ENCODE results near the gene TGFA.

TGFA gene

DNA sequence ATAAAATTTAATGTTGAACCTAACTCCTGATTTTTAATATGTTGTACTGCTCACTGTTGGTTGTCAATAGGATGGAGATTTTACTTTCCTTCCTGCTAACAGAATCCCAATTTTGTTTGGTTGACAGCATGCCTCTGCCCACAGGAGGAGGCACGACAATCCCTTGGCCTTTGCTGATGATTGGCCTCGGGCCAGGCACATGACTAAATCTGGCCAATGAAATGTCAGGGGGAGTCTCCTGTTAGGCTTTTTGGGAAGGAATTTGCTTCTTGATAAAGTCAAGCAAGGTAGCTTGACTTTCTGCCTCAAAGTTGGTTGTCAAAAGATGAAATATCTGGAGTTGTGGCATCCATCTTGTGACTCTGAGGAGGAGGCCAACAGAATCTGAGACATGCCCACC, 6.8 kb upstream of the TGFA start:
- Histone ChIP-seq H3K27ac (ENCODE audit: low read depth, low read length, poor library complexity, severe bottlenecking) (no peak overlapping the region), H4K20me1 (ENCODE audit: insufficient read depth, low read length) (no peaks in the 10 kb centered on the region), H3K4me2 (ENCODE audit: low read length) (no peak overlapping the region), H3K9ac (ENCODE audit: low read length) (no peak overlapping the region), H3F3A (ENCODE audit: insufficient read depth, low read length) (no peaks in the 10 kb centered on the region), H3K4me1 (ENCODE audit: insufficient read depth, low read length, severe bottlenecking) (no peaks in the 10 kb centered on the region), H3K79me2 (ENCODE audit: insufficient read depth, low read length) (no peaks in the 10 kb centered on the region), H3K9me2 (ENCODE audit: low read depth, low read length) (no peaks in the 10 kb centered on the region), H3K9me3 (ENCODE audit: low read length) (no peaks in the 10 kb centered on the region), H3K36me3 (ENCODE audit: insufficient read depth, low read length) (no peaks in the 10 kb centered on the region), H2AFZ (ENCODE audit: low read length) (no peak overlapping the region), H3K4me3 (ENCODE audit: low read depth, low read length, poor library complexity, severe bottlenecking) (no peak overlapping the region), H3K27me3 (ENCODE audit: insufficient read depth, low read length) (no peaks in the 10 kb centered on the region; the same call in 1 of the 2 replicates)
- TF ChIP-seq EZH2 (IDR thresholded peaks at IDR 0.05; ENCODE audit: borderline replicate concordance, low read length), result no peak
- TF ChIP-seq, protein P1, sequence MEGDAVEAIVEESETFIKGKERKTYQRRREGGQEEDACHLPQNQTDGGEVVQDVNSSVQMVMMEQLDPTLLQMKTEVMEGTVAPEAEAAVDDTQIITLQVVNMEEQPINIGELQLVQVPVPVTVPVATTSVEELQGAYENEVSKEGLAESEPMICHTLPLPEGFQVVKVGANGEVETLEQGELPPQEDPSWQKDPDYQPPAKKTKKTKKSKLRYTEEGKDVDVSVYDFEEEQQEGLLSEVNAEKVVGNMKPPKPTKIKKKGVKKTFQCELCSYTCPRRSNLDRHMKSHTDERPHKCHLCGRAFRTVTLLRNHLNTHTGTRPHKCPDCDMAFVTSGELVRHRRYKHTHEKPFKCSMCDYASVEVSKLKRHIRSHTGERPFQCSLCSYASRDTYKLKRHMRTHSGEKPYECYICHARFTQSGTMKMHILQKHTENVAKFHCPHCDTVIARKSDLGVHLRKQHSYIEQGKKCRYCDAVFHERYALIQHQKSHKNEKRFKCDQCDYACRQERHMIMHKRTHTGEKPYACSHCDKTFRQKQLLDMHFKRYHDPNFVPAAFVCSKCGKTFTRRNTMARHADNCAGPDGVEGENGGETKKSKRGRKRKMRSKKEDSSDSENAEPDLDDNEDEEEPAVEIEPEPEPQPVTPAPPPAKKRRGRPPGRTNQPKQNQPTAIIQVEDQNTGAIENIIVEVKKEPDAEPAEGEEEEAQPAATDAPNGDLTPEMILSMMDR (IDR thresholded peaks at IDR 0.05; ENCODE audit: low read length), result no peak

DNA sequence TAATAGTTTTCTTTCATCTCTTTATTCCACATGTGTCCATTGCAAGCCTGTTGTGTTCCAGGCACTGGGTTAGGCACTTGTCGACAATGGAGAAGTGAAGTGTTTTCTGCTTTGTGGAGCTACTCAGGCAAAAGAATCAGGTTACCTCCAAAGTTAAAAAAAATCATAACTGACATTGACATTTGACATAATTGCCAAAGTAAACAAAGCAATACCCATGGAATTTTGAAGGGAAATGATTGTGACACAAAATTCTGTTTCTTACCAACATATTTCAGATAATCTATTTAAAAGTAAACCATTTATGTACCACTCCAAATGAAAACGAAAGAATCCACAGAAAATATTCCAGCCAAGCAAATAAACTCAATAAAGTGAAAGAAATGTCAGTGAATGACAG, 6.4 kb upstream of the TGFA start:
- no peak overlapping the region for H2AFZ ChIP-seq (ENCODE audit: low read length)
- H3K9me2 ChIP-seq (ENCODE audit: low read depth, low read length), result no peaks in the 10 kb centered on the region
- no peaks in the 10 kb centered on the region for H3F3A ChIP-seq (ENCODE audit: insufficient read depth, low read length)
- H3K9ac ChIP-seq (ENCODE audit: low read length), result no peak overlapping the region
- H3K4me2 ChIP-seq (ENCODE audit: low read length), result no peak overlapping the region
- no peak overlapping the region for H3K4me3 ChIP-seq (ENCODE audit: low read depth, low read length, poor library complexity, severe bottlenecking)
- no peaks in the 10 kb centered on the region for H3K9me3 ChIP-seq (ENCODE audit: low read length)
- no peaks in the 10 kb centered on the region; the same call in 1 of the 2 replicates for H3K27me3 ChIP-seq (ENCODE audit: insufficient read depth, low read length)
- H3K36me3 ChIP-seq (ENCODE audit: insufficient read depth, low read length), result no peaks in the 10 kb centered on the region
- H3K27ac ChIP-seq (ENCODE audit: low read depth, low read length, poor library complexity, severe bottlenecking), result no peak overlapping the region
- no peaks in the 10 kb centered on the region for H4K20me1 ChIP-seq (ENCODE audit: insufficient read depth, low read length)
- TF ChIP-seq, protein P1 (IDR thresholded peaks at IDR 0.05; ENCODE audit: low read length), result no peak
- TF ChIP-seq EZH2 (IDR thresholded peaks at IDR 0.05; ENCODE audit: borderline replicate concordance, low read length), result no peak
- no peaks in the 10 kb centered on the region for H3K79me2 ChIP-seq (ENCODE audit: insufficient read depth, low read length)
- no peaks in the 10 kb centered on the region for H3K4me1 ChIP-seq (ENCODE audit: insufficient read depth, low read length, severe bottlenecking)

DNA sequence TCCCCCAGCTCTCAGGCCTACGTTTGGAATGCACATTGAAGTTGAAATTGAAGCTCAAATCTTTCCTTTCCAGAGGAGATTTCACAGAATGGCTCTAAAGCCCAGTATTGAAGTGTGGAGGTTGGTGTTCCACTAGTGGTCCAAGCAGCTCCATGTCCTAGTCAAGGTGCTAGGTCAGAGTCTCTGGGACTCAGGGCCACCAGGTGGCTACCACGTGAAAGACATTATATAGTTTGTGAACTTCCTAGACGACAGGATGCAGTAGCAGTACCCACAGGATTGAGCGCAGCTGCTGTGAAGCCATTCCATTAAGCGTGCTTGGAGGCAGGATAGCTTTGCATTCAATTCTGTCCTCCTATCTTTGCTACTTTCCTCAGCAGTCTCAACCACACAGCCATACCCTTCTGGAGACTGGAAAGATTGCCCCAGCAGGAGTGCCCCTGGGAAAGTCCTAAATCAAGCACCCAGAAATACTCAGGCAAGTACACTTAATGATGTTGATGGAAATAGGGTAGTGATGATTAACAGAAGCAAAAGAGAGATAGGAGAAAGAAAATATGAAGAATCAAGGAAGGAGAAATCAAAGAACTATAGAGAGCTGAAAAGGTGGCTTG, 4.7 kb upstream of the TGFA start:
- Histone ChIP-seq H3K9me2 (ENCODE audit: low read depth, low read length) (no peaks in the 10 kb centered on the region), H3K27ac (ENCODE audit: low read depth, low read length, poor library complexity, severe bottlenecking) (no peak overlapping the region), H3K4me2 (ENCODE audit: low read length) (no peak overlapping the region), H3K4me3 (ENCODE audit: low read depth, low read length, poor library complexity, severe bottlenecking) (no peak overlapping the region), H3K4me1 (ENCODE audit: insufficient read depth, low read length, severe bottlenecking) (peaks cover 4% of the 10 kb centered on the region), H3K9ac (ENCODE audit: low read length) (no peak overlapping the region), H3K79me2 (ENCODE audit: insufficient read depth, low read length) (no peaks in the 10 kb centered on the region), H2AFZ (ENCODE audit: low read length) (no peak overlapping the region), H3K36me3 (ENCODE audit: insufficient read depth, low read length) (no peaks in the 10 kb centered on the region), H3F3A (ENCODE audit: insufficient read depth, low read length) (no peaks in the 10 kb centered on the region), H4K20me1 (ENCODE audit: insufficient read depth, low read length) (no peaks in the 10 kb centered on the region), H3K27me3 (ENCODE audit: insufficient read depth, low read length) (no peaks in the 10 kb centered on the region; the same call in 1 of the 2 replicates), H3K9me3 (ENCODE audit: low read length) (no peaks in the 10 kb centered on the region)
- TF ChIP-seq, protein P1 (IDR thresholded peaks at IDR 0.05; ENCODE audit: low read length), result no peak
- no peak for TF ChIP-seq EZH2 (IDR thresholded peaks at IDR 0.05; ENCODE audit: borderline replicate concordance, low read length)

Measured in OCI-LY1 (cell line).